Activated CD8-positive, alpha-beta memory T cell treated with anti-CD3 and anti-CD28 coated beads for 48 hours (primary cell): Measurements from ENCODE around the gene ZNF598.
A peak's percentile ranks its signal among the peaks of the same experiment; 100 is the strongest.

Experiments
- DNase-seq, 3 experiments: peaks; one replicate each; pipeline ENCODE4 v3.0.0-alpha.2; 2020; ENCODE audit warnings: low read depth in 2 of 3, low spot score in 2 of 3

ZNF598 gene

DNA sequence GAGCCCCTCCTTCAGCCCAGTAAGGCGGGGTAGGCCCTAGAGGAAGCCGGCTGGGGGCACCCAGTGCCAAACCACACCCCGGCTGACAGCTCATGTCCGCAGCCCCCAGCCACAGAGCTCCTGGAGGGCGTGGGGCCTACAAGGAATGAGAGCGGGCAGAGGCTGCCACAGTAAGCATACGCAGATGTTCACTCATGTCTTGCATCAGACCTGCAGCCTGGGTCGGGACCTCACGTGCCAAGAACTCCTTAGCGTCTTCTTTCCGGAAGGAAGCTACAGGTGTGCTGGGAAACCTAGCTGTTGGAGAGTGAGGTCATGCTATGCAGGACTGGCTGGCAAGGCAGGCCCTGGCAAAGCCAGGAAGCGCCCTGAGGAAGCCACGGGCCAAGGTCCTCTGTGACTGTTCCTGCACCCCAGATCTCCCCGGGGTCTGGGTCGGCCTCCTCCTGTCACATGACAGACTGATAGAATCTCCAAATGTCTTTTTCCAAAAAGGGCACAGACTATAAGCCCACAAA lies 1.6 kb downstream of the ZNF598 start:
- DNase-seq = no peak

DNA sequence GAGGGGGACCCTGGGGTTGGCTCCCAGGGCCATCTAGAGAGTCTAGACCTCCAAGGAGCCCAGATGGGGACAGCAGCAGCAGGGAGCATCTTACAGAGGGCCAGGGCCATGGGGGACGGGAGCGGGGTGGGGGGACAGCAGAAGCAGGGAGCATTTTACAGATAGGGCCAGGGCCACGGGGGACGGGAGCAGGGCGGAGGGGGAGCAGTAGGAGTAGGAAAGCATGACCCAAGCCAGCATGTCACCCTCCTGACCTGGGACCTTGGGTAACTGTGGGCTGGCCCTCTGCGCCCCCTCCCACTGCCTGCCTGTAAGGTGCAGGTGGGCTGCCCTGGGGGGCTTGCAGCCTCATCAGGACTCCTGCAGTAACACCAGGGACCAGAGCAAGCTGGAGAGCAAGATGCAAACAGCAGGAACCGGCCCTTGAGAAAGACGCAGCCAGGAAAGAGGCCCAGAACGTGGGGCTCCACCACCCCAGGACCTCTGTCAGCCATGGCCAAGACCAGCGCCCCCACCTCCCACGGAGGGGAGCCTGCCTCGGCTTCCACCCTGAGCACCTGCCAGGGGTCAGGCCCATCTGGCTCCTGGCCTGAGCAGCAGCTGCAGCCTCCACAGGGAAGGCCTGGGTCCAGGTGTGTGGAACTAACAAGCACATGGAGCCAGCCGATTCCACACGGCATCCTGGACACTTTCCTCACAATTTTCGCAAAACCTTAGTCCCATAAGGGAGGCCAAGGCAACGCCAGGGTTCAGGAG lies 2.4 kb downstream of the ZNF598 start:
- no peak for DNase-seq

DNA sequence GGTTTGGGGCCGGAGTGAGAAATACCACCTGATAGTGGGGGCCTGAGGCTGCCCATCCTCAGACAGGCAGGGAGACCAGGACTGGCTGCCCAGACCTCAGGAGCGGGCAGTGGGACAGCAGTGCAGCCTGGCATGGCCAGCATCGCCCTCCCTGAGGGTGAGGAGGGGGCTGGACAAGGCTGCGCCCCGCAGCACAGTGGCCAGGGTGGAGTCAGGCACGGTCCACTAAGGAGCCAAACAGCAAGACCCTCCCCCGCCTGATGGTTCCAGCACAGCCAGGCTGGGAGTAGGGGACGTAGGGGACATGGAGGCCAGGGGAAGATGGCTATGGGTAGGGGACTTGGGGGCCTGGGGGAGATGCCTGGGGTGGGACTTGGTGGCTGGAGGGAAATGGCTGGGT lies 3.3 kb downstream of the ZNF598 start:
- no peak for DNase-seq

DNA sequence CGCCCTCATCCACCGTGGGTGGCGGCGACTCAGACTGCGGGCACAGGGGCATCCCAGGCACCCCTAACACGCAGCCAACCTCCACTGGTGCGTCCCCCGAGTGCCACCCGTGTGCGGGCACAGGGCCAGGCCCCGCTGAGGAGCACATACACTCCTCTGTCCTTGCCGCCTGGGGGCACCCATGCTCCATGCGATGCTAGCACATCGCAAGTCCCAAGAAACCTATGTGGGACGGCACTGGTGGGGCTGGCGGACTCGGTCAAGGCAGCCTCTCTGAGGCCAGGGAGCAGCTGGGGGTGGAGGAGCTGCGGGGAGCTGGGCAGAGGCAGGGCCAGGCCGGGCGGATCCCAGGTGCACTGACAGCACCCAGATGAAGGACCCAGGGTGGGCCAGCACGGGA lies 4.0 kb downstream of the ZNF598 start:
- DNase-seq = no peak

DNA sequence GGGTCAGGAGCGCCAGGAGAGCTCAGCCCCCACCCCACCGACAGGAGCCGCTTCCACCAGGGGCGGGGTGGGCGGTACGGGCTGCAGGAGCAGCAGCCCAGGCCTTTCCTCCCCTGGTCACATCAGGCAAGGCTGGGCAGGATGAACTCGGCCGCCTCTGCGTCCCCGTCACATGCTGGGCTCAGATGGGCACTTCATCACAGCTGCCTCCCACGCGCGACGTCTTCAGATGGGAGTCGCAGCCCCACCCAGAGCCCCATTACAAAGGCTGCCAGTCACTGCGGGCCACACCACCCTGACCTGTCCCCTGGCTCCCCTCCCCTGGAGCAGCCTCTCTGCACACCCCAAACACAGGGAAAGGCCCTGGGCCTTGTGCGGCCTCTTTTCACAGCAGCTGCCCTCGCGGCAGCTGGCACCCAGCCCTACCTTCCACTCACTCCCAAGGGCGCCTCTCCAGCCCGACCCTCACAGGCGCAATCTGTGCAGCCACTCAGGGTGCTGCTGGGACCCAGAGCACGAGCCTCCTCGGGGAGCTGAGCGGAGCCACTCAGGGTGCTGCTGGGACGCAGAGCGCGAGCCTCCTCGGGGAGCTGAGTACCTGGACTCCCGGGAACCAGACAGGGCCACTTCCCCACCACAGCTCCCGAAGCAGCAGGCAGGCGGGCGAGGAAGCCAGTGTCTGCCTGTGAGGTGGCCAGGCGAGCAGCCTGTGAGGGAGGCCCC lies 4.7 kb downstream of the ZNF598 start:
- no peak for DNase-seq

DNA sequence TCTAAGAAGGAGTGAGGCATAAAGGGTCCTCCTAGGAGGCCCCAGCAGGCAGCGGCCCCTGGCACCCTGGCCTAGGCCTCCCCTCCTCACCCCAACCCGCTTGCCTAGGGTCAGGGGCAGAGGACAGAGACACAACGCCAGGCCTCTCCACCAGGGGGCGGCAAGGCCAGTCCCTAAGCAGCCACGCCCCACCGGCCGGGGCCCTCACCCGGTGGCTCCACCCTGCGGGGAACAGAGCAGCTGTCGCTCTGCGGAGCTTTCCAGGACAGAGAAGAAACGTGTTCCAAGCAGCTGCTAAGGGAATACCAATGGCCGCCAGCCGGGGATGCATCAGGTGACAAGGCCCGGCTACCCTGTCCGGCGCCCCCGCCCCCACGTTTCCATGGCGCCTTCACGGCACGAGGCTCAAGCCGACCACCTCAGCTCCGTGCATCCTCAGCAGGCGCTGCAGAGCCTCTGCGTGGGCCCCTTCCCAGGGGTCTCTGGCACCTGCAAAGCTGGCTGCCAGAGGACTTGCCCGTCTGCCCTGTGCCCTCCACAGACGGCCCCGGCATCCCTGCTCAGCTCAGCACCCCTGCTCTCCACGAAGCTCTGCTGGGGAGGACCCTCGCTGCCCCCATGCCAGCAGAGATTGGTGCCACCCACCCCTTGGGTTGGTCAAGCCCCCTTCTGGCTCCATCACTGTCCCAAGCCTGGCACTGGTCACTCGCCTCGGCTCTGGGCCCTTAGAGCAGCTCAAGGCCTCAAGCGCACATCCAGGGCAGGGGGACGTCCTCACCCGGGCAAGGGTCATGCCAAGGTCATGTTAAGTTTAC lies 5.6 kb downstream of the ZNF598 start:
- peak; percentile 68 to 87 (median 82) for DNase-seq

DNA sequence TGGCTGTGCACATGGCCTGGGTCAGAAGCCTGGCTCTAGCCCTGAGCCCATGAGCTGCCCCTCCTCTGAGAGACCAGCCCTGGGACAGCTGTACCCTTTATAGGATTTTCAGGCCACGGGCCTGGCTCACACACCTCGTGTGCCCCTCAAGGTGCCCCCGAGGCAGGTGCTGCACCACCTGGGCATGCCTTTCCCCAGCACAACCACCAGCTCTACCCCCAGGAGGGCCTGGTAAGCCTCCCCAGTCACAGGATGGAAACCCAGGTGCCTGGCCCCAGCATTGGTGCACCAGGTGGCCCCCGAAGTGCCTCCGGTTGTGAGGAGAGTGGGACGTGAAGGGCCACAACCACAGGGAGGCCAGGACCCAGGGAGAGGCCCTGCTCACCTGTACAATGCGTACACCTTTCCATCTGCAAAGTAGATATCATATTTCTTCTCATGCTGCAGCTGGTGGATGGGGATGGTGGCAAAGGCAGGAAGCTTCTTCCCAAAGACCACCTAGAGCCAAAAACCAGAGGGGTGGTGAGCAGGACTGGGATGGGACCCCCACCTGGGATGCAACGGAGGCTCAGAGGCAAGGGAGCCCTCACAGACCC lies 6.3 kb downstream of the ZNF598 start:
- DNase-seq = no peak

DNA sequence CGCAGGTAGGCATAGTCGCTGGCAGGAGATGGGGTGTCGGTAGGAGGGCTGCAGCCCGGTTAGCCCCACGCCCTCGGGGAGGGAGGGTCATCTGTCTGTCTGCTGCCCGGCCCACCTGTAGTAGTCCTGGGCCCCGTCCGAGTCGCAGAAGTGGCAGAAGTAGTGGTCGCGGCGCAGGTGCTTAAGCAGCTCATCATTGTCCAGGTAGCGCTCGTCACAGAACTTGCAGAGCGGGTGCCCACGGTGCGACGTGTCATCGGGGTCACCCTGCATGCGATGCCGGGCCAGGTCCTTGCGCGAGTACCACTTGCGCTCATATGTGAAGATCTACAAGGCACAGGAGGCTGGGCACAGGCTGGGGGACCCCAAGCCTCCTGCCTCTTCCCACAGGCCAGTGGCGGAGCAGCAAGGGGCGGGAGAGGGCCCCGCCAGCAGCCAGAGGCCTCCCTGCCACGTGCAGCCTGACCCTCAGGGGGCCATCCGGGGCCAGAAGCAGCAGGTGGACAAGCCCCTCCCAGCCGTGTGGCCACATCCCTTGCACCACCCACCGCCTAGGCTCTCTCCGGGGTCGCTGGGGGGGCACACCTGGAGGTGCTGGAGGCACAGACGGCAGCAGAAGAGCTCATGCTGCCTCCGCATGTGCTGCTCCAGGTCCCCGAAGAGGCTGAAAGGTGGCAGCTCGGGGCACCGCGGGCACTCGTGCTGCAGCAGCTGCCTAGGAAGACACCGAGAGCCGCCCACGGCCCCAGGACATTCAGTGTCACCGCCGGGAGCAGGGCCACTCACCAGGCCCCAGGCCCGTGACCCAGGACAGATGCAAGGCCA lies 7.0 kb downstream of the ZNF598 start:
- no peak for DNase-seq

DNA sequence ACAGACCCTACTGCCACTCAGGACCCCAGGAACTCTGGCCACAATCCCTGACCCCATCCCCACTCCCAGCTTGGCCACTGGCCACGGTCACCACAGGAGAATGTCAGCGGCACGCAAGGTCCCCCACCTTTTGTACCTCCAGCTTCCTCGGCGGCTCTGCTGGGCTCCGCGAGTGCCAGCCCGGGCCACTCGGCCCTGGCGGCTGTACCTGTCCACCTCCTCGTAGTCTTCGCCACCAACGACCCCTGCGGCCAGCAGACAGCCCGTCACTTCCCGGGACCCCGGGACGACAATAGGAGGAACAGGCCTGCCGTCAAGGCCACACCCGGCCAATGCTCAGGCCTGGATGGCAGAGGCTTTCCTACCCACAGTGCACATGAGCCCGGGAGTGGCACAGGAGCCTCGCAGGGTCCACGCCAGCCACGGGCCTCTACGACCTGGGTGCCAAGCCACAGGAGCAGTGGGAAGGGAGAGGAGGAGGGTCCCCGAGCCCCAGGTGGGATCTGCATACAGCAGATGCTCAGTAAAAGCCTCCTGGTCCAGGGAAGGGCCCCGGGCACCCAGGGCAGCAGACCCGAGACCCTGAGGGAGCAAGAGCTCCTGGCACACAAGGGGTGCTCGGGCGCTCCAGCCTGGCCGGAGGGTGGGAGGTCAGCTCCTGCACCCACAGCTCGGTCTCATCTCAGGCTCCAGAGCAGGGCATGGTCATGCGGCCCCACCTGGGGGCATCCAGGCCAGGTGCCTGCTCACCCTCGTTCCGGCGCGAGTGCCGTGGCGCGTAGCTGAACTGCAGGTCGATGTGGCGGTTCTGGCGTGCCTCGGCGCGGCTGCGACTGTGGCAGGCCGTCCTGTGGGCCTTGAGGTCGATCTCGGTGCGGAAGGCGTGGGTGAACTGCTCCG lies 7.9 kb downstream of the ZNF598 start:
- DNase-seq = no peak

DNA sequence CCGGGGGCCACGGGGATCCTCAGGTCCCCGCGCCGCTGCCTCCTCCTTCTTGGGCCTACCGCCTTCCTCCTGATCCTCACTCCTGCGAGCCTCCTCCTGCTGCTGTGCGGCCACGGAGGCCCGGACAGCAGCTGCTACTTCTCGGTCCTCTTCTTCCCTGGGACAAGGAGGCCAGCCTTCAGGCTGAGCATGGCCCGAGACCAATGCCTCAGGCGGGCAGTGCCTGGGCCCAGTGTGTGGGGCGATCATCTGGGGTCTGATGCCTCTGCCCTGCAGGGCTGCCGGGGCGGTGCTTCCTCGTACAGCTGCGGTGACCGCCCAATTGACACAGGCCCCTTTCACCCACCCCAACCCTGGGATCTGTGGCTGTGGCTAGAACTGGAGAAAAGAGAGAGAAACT lies 8.6 kb downstream of the ZNF598 start:
- DNase-seq = no peak

DNA sequence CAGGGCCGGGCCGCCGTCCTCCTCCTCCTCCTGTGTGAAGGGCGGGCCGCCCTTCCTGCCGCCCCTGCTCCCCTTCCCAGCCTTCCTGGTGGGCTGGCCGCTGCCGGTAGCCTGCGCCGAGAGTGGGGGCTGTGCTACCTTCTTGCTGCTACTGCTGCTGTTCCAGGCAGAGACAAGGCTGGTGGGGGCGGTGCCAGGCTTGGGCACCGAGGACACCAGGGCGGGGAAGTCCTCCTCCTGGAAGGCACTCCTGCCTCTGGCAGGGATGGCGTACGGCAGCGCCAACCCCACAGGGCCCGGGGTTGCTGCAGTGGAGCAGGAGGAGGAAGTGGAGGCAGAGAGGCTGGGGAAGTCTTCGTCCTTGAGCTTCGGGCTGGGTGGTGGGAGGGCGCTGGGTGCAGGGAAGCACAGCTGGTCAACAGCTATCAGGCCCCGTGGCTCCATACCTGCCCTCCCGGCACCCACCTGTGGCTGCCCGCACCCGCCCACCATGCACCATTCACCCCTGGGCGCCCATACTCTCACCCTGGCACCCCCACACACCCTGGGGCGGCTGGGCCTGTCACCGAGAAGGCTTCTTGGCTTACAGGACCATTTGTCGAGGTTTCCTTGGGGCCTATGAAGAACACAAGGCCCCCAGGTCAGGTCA lies 9.6 kb downstream of the ZNF598 start:
- DNase-seq = no peak

DNA sequence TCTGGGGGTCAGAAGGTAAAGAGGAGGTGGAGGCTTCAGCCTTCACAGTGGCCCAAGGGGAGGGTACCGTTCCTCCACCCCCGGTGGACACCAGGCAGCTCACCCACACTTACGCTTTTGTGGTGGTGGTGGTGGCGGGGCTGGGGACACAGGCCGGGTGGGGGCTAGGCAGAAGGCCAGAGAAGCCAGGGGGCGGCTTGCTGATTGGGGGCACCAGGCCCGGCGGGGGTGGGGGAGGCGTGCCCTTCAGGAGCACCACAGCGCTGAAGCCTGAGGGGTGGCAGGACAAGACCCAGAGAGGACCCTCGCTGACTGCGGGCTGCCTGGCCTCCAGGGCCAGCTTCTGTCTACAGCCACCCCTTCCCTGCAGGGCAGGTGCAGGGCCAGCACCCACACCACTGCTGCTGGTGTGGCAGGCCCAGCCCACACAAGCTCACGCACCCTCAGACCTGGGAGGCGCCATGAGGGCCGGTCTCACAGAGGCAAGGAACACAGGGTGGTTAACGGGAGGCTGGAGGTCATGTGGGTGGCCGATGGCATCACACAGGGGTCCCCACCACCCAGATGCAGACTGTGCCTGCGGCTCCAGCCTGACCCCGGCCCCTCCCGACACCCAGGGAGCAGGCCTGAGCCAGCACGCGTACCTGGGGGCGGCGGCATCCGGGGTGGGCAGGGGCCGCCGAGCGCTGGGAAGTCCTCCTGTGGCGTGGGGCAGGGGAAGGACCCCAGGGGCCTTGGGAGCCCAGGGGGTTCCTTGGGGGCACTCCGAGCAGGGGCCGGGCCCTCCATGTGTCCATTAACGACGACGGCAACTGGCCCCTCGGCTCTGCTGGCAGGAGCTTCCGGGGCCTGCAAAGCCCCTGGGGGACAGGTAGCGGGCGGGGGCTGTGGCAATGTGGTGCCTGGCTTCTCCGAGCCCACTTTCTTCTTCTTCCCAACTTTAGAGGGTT lies 10.5 kb downstream of the ZNF598 start:
- DNase-seq = no peak

DNA sequence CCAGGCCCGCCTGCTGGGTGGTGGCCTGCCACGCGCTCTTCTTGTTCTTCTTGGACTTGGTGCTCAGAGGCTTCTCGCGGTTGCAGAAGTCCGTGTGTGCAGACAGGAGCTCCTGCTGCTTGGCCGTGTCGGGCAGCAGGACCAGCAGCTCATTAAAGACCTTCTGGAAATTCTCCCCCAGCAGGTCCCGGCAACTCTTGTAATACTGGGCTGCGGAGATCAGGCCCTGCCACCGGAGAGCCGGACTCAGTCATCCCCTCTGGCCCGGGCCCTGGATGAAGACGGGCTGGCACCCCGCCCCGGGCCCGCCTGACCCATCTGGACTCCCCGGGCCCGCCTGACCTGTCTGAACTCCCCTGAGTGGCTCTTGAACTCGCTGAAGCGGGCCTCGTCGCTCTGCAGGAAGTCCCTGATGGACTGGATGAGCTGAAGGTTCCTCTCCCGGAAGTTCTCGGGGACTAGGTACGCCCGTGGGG lies 11.2 kb downstream of the ZNF598 start:
- DNase-seq = no peak

DNA sequence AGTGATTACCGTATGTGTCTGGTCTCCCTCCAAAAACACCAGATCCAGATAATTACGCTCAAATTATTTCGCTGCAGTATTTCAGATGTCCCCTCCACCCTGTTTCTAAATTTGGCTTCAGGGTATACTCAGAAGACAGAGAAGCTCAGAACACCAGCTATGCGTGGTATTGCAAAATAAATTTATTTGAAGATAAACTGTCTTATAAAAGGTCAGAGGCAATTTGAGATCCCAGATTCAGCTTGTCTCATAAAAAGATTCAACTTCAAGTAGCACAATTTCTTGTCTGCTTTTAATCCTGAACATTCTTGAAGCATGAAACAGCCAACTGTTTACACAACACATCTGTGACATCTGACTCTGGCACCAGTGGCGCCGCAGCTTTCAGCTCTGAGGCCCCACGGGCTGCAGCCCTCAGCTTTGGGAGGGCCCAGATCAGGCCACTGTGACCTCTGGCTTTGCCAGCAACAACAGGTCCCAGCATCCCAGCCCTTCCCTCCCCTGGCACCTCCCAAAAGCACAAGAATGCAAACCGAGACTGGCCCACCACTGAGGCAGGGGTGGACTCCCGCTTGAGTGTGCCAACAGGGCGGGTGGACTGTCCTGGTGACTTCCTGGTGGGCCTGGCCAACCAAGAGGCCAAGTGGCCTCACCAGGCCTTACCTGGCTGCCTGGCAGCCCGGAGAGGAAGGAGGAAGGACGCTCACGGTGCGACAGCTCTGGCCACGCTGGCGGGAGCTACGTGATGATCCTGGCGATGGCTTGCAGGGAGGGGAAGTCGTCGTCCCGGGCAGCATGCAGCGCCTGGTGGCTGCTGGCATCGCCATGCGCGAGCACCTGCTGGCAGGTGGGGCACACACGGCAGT lies 11.9 kb downstream of the ZNF598 start:
- no peak for DNase-seq

DNA sequence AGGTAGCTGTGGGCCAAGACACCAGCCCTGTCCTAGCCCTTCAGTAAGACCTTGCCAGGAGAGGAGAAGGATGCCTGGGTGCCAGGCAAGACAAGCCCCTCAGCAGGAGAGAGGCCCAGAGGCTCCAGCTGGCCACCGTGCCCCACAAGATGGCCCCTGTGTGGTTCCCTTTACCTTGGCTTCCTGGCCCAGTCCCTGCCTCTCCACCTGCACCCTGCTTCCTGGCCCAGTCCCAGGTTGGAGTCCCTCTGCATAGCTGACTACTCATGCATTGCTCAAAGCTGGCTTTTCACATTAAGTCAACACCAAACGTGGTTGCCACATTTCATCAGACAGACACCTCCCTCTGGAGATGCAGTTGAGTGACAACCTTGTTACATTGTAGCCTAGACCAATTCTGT lies 15.9 kb downstream of the ZNF598 start:
- DNase-seq = no peak

DNA sequence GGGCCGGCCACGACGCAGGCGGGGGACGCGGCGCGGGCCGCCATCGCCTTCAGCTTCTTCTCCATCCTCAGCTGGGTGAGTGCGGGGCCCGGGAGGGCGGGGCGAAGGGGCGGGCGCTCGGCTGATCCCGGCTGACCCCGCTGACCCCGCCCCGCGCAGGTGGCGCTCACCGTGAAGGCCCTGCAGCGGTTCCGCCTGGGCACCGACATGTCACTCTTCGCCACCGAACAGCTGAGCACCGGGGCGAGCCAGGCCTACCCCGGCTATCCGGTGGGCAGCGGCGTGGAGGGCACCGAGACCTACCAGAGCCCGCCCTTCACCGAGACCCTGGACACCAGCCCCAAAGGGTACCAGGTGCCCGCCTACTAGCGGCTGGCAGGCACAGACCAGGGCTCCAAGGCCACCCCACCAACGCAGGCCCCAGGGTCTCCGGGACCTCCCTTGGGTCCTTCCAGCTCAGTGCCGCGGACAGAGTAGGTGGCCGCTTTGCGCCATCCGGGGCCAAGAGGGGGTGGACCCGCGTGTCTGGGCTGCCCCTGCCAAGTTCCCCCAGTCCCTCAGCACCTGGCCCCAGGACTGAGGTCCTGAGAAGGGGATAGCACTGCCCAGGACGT lies 16.8 kb downstream of the ZNF598 start:
- DNase-seq = no peak
